HCEC 1CT (cell line): Measurements from ENCODE around the gene SLTM.
"Not testable (repeated sequence)": the region's sequence is repeated elsewhere in the genome, so short reads cannot be mapped to it uniquely, and the experiment has no call there.

Source experiments
- DNase-seq: peaks from one replicate; pipeline ENCODE4 v3.0.0-alpha.2; 2017

The SLTM gene

DNA sequence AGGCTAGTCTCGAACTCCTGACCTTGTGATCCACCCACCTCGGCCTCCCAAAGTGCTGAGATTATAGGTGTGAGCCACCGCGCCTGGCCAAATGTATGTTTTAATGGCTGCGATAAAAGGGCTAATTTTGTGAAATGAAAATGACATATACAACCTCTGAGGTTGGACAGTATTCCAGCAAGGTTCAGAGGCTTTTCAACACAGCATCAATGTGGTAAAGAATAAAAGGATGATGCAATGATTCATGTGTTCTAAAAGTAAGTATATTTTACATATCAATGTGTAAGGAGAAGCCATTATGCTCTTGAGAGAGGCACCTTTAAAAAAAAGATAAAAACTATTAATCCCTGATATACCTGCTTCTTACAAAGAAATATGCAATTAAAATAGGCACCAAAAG lies 6.7 kb downstream of the SLTM start:
- no peak for DNase-seq

DNA sequence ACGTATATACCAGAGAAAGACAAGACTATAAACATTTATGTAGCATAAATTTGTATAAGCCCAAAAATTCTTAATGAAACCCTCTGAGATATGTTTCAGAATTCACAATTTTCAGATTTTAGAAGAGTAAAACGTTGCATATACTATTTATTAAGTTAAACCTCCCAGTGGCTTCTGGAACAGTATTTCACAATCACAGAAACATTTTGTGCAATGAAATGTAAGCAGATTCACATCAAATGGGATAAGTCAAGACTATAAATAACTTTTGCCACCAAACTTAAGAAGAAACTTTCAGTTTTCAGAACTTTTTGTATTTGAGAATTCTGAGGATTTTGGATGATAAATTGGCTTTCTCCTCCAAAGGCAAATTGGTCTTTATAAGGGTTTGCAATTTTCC lies 9.2 kb downstream of the SLTM start:
- peak; percentile 51 for DNase-seq

DNA sequence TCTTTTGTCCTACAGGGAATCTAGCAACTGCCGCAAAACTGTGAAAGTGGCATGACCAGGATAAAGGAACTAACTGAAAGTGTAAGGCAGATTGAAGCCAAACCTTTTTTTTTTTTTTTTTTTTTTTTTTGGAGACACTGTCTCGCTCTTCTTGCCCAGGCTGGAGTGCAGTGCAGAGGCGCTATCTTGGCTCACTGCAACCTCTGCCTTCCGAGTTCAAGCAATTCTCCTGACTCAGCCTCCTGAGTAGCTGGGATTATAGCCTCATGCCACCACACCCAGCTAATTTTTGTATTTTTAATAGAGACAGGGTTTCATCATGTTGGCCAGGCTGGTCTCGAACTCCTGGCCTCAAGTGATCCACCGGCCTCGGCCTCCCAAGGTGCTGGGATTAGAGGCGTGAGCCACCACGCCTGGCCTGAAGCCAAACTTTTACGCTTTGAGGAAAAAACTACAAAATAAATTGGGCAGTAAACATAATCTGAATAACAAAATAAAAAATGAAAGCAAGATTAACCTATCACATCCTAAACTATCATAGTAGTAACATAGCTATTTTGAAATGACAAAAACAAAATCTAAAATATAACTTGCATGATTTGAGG lies 9.7 kb downstream of the SLTM start:
- DNase-seq, result no peak

DNA sequence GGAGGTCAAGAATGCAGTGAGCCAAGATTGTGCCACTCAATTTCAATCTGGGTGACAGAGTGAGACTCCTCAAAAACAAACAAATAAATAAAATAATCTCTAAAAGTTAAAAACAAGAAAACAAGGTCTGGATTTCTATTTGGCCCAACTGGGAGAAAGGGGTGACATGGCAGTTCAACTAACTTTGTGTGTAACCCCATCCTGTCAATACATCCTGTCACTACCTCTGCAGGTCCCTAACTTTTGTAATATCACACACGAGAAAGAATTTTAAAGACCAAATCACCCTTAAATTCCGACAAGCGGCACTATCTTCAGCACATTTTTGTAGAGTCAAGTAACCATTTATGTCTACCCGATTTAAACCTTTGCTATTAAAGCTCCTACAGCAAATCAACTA lies 10.2 kb downstream of the SLTM start:
- DNase-seq, result no peak

DNA sequence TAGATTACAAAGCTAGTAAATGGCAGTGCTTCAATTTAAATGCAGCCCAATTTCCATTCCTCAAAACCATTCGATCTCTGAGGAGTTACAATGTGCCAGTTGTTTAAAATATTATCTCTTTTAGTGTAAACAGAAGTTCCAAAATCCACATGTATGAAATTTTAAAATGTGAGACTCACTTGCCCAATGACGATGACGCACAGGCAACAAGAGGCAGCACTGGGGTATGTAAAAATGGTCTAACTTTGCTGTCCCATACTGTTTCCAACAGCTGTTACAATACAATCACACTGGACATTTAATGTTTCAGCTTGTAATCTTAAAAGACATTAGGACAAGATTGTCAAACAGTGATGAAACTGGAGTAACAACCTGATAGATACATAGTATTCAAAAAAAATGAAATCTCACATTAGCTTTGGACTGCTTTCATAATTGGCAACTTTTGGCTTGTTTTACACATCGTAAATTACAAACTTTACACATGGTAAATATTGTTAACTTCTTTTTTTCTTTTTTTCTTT lies 12.2 kb downstream of the SLTM start:
- no peak for DNase-seq

DNA sequence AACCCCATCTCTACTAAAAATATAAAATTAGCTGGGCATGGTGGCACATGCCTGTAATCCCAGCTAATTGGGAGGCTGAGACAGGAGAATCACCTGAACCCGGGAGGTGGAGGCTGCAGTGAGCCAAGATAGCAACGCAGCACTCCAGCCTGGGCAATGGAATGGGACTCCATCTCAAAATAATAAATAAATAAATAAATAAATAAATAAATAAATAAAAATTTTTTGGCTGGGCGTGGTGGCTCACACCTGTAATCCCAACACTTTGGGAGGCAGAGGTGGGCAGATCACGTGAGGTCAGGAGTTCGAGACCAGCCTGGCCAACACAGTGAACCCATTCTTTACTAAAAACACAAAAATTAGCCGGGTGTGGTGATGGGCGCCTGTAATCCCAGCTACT lies 13.0 kb downstream of the SLTM start:
- DNase-seq, result not testable (repeated sequence)

DNA sequence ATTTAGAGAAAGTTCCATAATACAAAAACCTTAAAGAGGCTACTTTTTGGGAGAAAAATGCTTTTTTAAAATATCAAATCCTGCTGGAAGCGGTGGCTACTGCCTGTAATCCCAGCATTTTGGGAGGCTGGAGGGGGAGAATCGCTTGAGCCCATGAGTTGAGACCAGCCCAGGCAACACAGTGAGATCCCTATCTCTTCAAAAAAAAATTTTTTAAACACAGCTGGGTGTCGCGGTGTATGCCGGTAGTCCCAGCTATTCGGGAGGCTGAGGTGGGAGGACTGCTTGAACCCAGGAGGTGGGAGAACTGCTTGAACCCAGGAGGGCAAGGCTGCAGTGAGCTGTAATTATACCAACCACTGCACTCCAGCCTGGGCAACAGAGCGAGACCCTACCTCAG lies 14.2 kb downstream of the SLTM start:
- no peak for DNase-seq

DNA sequence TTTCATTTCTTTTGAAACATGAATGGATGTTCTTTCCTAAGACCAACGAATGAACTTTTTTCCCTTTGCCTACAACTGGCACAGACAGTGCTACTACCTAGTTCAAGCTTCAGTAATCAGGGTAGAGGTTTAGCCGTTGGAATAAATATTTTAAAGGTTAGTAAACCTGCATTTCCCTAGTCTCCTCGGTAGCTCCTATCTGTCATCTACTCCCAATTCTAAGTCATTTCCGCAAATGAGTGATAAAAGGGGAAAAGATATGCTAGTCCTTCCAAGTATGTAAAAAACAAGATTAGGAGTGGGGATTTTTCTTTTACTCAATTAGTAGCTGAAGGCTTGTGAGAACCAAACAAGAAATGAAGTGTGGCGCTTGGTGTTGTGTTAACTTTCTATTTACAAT lies 15.2 kb downstream of the SLTM start:
- no peak for DNase-seq

DNA sequence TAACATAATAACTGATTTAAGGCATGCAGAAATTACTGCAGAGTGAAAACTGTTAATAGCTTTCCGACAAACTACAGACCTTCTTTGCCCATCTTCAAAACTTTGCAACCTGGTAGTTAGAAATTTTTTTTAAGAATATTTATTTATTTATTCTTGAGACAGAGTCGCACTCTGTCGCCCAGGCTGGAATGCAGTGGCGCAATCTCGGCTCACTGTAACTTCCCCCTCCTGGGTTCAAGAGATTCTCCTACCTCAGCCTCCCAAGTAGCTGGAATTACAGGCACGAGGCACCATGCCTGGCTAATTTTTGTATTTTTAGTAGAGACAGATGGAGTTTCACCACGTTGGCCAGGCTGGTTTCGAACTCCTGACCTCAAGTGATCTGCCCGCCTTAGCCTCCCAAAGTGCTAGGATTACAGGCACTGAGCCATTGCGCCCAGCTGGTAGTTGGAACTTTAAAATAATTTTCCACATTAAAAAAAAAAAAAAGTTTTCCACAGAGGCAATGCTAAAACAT lies 15.8 kb downstream of the SLTM start:
- DNase-seq, result not testable (repeated sequence)

DNA sequence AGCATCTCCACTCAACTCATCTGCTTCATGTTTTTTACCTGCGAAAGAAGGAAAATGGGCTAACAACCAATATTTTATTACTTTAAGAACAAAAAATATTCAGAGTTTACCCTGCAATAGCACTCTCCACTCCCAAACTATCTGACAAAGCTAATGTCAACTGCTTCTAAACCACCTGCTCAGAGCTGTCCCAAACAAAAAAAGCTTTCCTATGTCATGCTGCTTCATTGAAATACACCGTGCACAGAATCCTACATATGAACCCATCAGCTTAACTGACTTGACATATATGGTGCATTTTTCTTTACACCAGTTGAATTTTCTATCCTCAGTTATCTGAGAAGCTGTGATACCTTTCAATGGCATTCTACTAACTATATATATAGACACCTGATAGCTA lies 16.5 kb downstream of the SLTM start:
- DNase-seq, result no peak

DNA sequence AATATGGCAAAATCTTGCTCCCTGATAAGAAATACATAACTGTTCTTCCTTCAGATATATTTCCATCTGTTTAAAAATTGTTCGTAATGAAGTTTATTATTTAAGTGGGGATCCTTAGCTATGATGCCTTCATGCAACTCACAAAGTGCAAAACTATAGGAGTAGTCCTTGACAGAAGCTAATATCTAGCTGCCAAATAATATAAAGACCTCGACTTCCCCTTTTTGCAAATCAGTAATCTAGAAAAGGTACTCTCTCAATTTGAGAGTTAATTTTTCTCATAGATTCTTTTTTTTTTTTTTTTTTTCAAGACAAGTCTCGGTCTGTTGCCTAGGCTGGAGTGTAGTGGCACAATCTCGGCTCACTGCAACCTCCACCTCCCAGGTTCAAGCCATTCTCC lies 23.0 kb downstream of the SLTM start:
- no peak for DNase-seq

DNA sequence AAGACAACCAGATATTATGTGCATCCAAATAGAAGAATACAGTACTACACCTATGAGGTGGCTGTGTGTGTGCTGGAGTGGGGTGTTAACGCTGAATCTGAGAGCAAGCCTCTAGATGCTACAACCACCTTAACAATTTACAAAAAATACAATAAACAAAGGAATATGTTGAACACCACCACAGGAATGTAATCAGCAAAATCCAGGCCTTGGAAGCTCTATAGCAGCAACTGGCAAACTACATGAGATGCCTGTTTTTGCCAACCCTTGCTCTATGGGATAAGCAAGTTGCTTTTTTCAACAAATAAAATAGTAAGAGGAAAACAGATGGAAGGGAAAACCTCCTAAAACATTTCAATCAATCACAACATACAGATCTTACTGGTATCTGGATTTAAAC lies 23.9 kb downstream of the SLTM start:
- DNase-seq, result no peak

DNA sequence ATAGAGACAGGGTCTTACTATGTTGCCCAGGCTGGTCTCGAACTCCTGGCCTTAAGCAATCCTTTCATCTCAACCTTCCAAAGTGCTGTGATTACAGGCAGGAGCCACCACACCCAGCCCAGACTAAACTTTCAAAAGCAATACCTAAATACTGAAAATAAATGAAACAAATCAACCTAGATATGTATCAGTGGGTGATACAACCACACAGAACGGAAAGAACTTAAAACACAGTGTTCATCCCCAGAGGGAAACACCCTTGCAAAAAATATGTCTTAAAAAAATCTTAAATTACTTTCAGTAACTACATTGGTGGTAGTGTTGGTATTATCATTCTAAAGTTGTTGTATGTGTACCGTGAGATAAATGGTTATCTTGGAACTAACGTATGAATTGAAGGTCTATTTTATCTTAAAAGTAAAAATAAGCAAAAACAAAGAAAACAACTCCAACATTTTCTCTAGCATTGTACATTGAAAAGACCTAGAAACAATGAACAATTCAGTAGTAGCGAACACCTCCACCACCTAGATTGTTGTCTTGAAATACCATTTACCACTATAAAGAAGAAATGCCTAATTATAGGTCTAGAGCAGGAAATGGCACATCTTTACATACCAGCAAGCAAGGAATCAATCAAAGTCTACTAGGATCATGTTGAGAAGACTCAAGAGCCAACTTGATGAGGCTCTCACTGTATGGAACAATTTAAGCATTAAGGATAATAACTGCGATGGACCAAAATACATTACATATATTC lies 24.7 kb downstream of the SLTM start:
- DNase-seq, result no peak

DNA sequence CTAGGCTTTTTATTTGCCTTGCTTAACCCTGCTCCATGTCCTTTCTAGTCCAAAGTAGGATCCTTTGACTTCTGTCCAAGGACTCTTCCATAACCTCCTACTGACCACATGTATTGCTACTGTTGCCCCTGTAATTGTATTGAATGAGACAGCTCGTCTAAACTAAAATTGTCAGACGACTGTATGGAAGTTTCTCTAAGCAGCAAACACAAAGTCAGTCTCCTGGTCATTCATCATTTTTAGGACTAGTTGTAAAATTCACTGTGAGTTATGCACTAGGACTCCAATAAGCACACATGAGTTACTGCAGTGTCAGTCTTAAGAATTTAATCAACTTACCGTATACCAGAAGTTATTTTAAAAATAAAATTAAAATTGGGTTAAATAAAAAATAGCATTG lies 32.8 kb downstream of the SLTM start:
- no peak for DNase-seq

DNA sequence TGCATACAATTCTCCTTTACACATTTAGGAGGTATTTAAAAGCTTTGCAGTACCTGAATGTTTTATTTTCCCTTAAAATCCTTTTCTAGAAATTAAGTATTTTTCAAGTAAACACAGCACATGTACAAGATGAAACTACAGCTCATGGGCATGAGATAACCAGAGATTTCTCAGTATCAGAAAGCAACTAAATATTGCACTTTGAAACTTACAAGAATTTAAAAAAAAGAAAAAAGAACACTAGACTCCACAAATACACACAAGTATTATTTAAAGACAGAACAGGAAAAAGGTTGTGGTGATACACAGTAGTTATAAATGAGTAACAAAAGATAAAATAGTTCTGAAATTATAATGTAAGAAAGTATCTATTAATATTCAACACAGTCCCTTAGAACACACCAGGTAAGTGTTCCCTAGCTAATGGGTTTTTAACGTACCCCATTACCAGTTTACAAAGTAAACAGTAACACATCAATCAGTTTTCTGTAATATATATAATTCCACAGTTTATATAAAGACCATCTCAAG lies 35.3 kb downstream of the SLTM start:
- DNase-seq, result no peak

DNA sequence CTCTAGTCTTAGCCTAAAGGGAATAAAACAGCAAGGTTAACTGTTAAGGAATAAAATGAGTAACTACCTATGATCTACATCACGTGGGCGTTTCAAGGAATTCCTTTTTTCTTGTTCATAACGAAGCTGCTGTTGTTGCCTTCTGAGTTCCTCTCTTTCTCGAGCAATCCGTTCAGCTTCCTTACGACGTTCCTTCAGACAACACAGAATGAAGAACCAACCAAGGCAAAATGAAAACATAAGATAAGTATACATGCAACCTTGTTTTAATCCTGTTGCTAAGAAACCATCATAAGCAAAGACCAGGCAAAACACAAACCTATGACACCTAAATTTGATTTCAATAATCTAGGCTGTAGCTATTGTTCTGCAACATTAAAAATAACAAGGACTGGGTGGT lies 44.1 kb downstream of the SLTM start:
- no peak for DNase-seq

DNA sequence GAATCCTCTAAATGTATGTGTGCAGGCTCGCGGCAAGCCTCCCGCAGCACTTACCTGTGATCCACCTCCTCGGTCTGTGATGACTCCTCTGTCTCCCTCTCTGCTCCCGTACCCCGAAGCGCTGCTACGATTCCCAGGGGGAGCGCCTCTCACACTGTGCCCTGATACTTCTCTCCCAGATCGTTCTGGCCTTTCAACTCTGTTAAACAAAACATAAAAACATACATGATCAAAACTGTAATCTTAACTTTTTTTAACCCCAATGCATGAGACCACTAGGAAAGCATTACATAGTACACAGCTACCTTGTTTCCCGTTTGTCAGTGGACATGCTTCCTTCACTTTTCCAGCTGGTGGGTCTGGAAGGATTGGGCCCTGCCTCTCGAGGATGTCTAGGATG lies 46.6 kb downstream of the SLTM start:
- no peak for DNase-seq

DNA sequence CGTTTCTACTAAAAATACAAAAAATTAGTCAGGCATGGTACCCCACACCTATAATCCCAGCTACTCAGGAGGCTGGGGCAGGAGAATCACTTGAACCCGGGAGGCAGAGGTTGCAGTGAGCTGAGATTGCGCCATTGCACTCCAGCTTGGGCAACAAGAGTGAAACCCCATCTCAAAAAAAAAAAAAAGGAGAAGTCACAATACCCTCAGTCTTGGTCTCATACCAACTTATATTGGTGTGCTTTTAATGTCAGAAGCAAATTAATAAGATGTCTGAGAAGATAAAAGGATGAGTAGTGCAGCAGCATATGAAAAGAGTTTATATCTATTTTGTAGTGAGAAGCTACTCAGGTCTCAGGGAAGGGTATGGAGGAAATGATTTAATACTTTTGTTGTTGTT lies 49.6 kb downstream of the SLTM start:
- not testable (repeated sequence) for DNase-seq

DNA sequence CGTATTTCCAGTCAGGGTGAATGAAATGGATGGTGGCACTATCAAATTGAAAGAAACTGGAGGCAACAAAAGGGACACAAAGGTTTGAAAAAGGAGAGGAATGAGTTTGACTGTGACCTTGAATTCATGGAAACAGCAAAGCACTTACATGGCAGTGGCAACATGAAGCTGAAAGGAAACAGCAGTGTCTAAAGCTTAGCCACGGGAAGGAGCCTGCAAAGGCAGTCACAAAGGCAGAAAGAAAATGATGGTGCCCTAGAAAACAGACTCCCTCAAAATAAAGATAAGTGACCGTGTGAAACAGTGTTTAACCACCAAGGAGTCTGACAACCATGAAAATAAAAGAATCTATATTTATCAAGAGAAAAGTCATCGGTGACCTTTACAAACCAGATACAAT lies 51.2 kb downstream of the SLTM start:
- DNase-seq, result no peak

DNA sequence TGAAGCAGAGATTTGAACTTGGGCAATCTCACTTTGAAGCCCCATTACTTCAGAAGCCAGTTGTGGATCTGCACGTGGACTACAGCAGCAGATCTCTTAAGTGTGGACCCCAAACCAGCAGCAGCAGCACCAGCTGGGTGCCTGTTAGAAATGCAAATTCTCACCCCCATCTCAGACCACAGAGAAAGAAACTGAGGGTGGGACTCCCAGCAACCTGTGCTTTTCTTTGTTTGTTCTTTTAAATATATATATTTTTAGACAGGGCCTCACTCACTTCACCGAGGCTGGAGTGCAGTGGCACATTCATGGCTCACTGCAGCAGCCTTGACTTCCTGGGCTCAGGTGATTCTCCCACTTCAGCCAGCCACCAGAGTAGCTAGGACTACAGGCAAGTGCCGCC lies 53.2 kb downstream of the SLTM start:
- no peak for DNase-seq

DNA sequence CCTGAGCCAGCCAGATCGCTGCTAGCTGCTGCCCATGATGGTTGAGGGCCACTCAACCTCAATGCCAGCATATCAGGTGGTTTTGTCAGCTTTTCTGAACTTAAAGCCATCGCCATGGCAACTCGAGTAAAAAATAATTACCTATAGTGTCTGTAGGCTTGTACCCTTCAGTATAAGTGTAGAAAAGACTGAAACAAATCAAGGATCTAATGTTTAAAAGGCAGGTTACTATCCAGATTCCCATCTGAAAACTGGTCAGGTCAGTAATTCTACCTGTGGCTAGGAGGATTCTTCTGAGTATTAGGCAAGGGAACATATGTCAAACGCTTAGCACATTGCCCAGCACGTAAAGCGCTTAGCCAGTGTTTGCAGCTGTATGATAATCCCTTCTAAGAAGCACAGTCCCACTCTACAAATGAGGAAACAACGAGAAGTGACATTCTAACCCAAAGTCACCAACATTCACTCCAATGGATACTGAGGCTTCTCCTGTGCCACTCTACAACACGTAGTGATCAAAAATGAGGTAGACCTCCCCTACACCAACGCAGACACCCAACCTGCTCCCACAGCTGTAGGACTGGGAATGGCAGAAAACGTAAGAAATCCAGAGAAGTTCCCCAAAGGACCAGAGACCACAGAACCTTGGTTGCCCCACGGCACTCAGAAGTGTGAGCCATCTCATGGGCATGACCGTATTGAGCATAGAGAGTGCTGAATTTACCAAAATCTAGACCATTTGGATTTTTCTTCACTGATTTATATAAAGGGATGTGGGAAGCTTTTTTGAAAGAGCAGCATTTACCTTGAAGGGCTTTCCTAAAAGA lies 55.3 kb downstream of the SLTM start:
- no peak for DNase-seq

DNA sequence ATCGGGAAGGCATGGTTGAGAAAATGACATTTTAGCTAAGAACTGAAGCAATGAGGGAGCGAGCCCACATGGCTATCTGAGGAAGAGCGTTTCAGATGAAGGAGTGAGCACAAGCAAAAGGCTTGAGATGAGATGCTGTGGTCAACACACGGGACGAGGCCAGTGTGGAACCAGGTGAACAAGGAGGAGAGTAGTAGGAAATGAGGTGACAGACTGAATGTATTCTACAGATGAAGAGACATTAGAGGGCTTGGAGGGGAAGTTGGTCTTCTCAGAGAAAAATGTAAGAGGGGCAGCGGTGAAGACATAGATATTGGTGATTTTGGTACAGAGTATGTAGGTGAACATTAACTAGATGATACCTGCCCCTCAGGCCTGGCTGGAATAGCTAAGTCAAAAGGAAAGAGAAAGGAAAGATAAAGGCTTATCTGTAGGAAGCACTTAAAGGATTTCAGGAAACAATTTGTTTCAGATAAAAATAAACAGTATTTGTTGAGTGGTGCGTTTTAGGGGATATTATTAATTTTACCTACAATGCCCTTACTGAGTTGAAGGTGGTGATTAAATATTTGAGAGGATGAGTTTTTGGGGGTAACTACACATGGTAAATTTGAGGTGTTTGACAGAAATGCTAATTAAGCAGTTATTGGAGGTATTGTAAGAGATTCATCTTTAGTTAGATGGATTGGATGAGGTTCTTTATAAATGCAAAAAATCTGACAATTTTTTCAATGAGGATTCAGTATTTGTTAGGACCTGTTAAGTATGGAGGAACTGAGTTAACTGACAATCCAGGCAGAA lies 57.0 kb downstream of the SLTM start:
- no peak for DNase-seq

DNA sequence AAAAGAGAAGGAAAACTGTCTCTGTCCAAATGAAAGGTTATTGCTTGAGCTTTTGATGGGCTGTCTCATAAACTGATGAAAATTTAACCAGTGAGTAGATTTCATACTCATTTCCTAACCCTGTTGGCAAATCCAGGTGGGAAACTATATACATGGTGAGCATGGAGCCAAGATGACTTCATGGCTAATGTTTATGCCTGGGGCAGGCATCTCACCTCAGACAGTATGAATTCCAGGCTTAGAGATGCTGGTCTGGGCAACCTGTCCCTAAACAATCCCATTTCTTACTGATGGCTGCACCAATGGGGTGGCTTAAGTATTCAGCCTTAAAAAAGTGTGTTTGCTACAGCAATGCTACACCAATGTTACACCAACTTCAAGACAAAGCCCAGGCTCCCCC lies 58.1 kb downstream of the SLTM start:
- no peak for DNase-seq
